Tibial nerve (tissue), 4 donors: ENCODE results near the gene SPATA31D4. TPM values are rescaled to one million over a fixed set of nuclear protein-coding genes. Genes with fewer than 3 reads are reported as not detected.

Source experiments
- DNase-seq, 2 donors: peaks; one replicate each; pipeline ENCODE4 v3.0.0-alpha.2; 2019; ENCODE audit warnings: low spot score in 2 of 2
- H3K27ac ChIP-seq, 4 donors: fragments of 200-600 bp; sonication (generic) in 3 of 4; one replicate each; pipeline ENCODE4 v1.5.1; 2017 to 2019; ENCODE audit warnings: mild to moderate bottlenecking in 1 of 4
- H3K27me3 ChIP-seq, 2 donors: fragments of 200-600 bp; sonication (generic) in 1 of 2; one replicate each; pipeline versions ENCODE4 v1.5.1 to v1.6.0; 2017 to 2019
- H3K36me3 ChIP-seq, 3 donors: fragments of 200-600 bp; sonication (generic); one replicate each; pipeline ENCODE4 v1.5.1; 2018 to 2019
- H3K4me1 ChIP-seq, 4 donors: fragments of 200-600 bp; sonication (generic) in 3 of 4; one replicate each; pipeline ENCODE4 v1.5.1; 2017 to 2019
- H3K4me3 ChIP-seq, 4 donors: fragments of 200-600 bp; sonication (generic) in 3 of 4; one replicate each; pipeline ENCODE4 v1.5.1; 2017 to 2019; ENCODE audit warnings: mild to moderate bottlenecking in 1 of 4, moderate library complexity in 1 of 4
- H3K9me3 ChIP-seq, 4 donors: fragments of 200-600 bp; sonication (generic) in 3 of 4; one replicate each; pipeline ENCODE4 v1.5.1; 2017 to 2019
- CTCF ChIP-seq, 5 experiments: fragments of 200-600 bp in 3 of 5; fragments of 450-650 bp in 2 of 5; sonication (generic) in 3 of 5; IDR thresholded peaks; one replicate each; pipeline ENCODE4 v1.5.1; 2016 to 2019; ENCODE audit warnings: antibody characterized with exemption in 5 of 5, mild to moderate bottlenecking in 3 of 5, moderate library complexity in 2 of 5
- EP300 ChIP-seq, 2 donors: sonication (generic); formaldehyde crosslinking; IDR thresholded peaks; one replicate each; pipeline ENCODE4 v1.6.1; 2017; ENCODE audit warnings: antibody characterized with exemption in 2 of 2, mild to moderate bottlenecking in 1 of 2
- POLR2A ChIP-seq, 2 donors: fragments of 450-650 bp; IDR thresholded peaks; one replicate each; pipeline ENCODE4 v1.6.1; 2017; ENCODE audit warnings: antibody characterized with exemption in 2 of 2, mild to moderate bottlenecking in 2 of 2, moderate library complexity in 2 of 2
- WGBS, 2 donors: methylation state at CpG; one replicate each; pipeline ENCODE4 v1.1.5; 2018; 5-methylcytosine and 5-hydroxymethylcytosine counted together
- total RNA-seq, 4 donors: library from RNA; depleted of rRNA; stranded (reverse); fragments of >200 nt; gene quantifications; one replicate each; pipeline ENCODE4 v1.1.0, GENCODE V29; 2016

The SPATA31D4 gene
- total RNA-seq, 4 donors from 2014 or later: not detected

- no peak overlapping the region for H3K27ac ChIP-seq
- H3K4me3 ChIP-seq: no peak overlapping the region
- no peaks in the 10 kb centered on the region for H3K9me3 ChIP-seq
- no peaks in the 10 kb centered on the region for H3K4me1 ChIP-seq
- no peaks in the 10 kb centered on the region for H3K27me3 ChIP-seq
- no peaks in the 10 kb centered on the region for H3K36me3 ChIP-seq
- no peak for TF ChIP-seq EP300 (IDR thresholded peaks at IDR 0.05)
- no peak for TF ChIP-seq POLR2A (IDR thresholded peaks at IDR 0.05)
- TF ChIP-seq CTCF (IDR thresholded peaks at IDR 0.05): no peak
- 94 to 97% methylated on average over 1 of the region's 1 CpG for WGBS, 2 donors
- no peak for DNase-seq
Observed at GRCh38 chr9:81892440-81892839, 35.8 kb upstream of the SPATA31D4 start.

GRCh38 chr9:81893929-81894328 lies 34.3 kb upstream of the SPATA31D4 start:
- no peaks in the 10 kb centered on the region for H3K9me3 ChIP-seq
- no peaks in the 10 kb centered on the region for H3K4me1 ChIP-seq
- DNase-seq: no peak
- H3K27ac ChIP-seq: no peak overlapping the region
- H3K36me3 ChIP-seq: no peaks in the 10 kb centered on the region
- WGBS, 2 donors: 73 to 83% methylated on average over 3 of the region's 3 CpGs
- no peaks in the 10 kb centered on the region for H3K27me3 ChIP-seq
- no peak overlapping the region for H3K4me3 ChIP-seq
- TF ChIP-seq POLR2A (IDR thresholded peaks at IDR 0.05) (no peak), EP300 (IDR thresholded peaks at IDR 0.05) (no peak), CTCF (IDR thresholded peaks at IDR 0.05) (no peak)

GRCh38 chr9:81894891-81895290 lies 33.3 kb upstream of the SPATA31D4 start:
- TF ChIP-seq POLR2A (IDR thresholded peaks at IDR 0.05) (no peak), EP300 (IDR thresholded peaks at IDR 0.05) (no peak), CTCF (IDR thresholded peaks at IDR 0.05) (no peak)
- no peak for DNase-seq
- WGBS, 2 donors: 83 to 89% methylated on average over 1 of the region's 1 CpG
- Histone ChIP-seq H3K4me3 (no peak overlapping the region), H3K27ac (no peak overlapping the region), H3K36me3 (no peaks in the 10 kb centered on the region), H3K27me3 (no peaks in the 10 kb centered on the region), H3K4me1 (no peaks in the 10 kb centered on the region), H3K9me3 (no peaks in the 10 kb centered on the region)

- no peaks in the 10 kb centered on the region for H3K27me3 ChIP-seq
- no peak overlapping the region for H3K4me3 ChIP-seq
- H3K4me1 ChIP-seq: no peaks in the 10 kb centered on the region
- no peaks in the 10 kb centered on the region for H3K36me3 ChIP-seq
- no peak for DNase-seq
- no peaks in the 10 kb centered on the region for H3K9me3 ChIP-seq
- H3K27ac ChIP-seq: no peak overlapping the region
- TF ChIP-seq EP300 (IDR thresholded peaks at IDR 0.05) (no peak), CTCF (IDR thresholded peaks at IDR 0.05) (no peak), POLR2A (IDR thresholded peaks at IDR 0.05) (no peak)
Observed at GRCh38 chr9:81896070-81896469, 32.2 kb upstream of the SPATA31D4 start.

- H3K9me3 ChIP-seq: no peaks in the 10 kb centered on the region
- H3K27me3 ChIP-seq: no peaks in the 10 kb centered on the region
- no peaks in the 10 kb centered on the region for H3K36me3 ChIP-seq
- H3K4me3 ChIP-seq: no peak overlapping the region
- no peak for TF ChIP-seq POLR2A (IDR thresholded peaks at IDR 0.05)
- TF ChIP-seq CTCF (IDR thresholded peaks at IDR 0.05): no peak
- no peak for TF ChIP-seq EP300 (IDR thresholded peaks at IDR 0.05)
- no peak for DNase-seq
- 70 to 93% methylated on average over 1 of the region's 1 CpG for WGBS, 2 donors
- H3K4me1 ChIP-seq: no peaks in the 10 kb centered on the region
- H3K27ac ChIP-seq: no peak overlapping the region
Observed at GRCh38 chr9:81898851-81899250, 29.4 kb upstream of the SPATA31D4 start.
